Keratinocyte (primary cell): ENCODE measurements around the gene HRK. TPM values are rescaled to one million over a fixed set of nuclear protein-coding genes. Genes with fewer than 3 reads are reported as not detected.

Source experiments
- DNase-seq: peaks from one replicate; pipeline ENCODE4 v3.0.0-alpha.2; 2011; ENCODE audit warnings: low read depth, missing footprints, low spot score
- FAIRE-seq: peaks from 2 replicates; lab custom pipeline; 2011; peaks lifted over from hg19 to GRCh38; lab: Jason Lieb, UNC
- H2AFZ ChIP-seq: 2 replicates; pipeline ENCODE4 v1.6.0; 2012; ENCODE audit warnings: low read length, control low read depth, inconsistent platforms; ENCODE audit not compliant: control insufficient read depth
- H3K27ac ChIP-seq: 2 replicates; pipeline ENCODE4 v1.5.1; 2011; ENCODE audit warnings: low read length; ENCODE audit not compliant: control insufficient read depth, insufficient read depth
- H3K27me3 ChIP-seq: 3 replicates; pipeline ENCODE4 v1.6.0; 2011; ENCODE audit warnings: low read length; ENCODE audit not compliant: control insufficient read depth, insufficient read depth; ENCODE audit errors: extremely low read depth
- H3K36me3 ChIP-seq, 2 experiments: 2 replicates in 1 of 2; 3 replicates in 1 of 2; pipeline ENCODE4 v1.5.1; 2011; ENCODE audit warnings: low read length in 2 of 2, mild to moderate bottlenecking in 1 of 2; ENCODE audit not compliant: control insufficient read depth in 2 of 2, insufficient read depth in 2 of 2; ENCODE audit errors: extremely low read depth in 1 of 2
- H3K4me1 ChIP-seq: 3 replicates; pipeline ENCODE4 v1.5.1; 2011; ENCODE audit warnings: low read length; ENCODE audit not compliant: control insufficient read depth, insufficient read depth; ENCODE audit errors: extremely low read depth
- H3K4me2 ChIP-seq: 3 replicates; pipeline ENCODE4 v1.6.0; 2011; ENCODE audit warnings: low read depth, low read length; ENCODE audit not compliant: control insufficient read depth, insufficient read depth; ENCODE audit errors: extremely low read depth
- H3K4me3 ChIP-seq, 3 experiments: fragments of 200-600 bp in 1 of 3; sonication (generic) in 1 of 3; 2 replicates in 2 of 3; 3 replicates in 1 of 3; pipeline ENCODE4 v1.5.1; 2011 to 2016; ENCODE audit warnings: low read length in 3 of 3, mild to moderate bottlenecking in 3 of 3, control low read depth in 2 of 3, inconsistent platforms in 1 of 3, low read depth in 1 of 3, mixed read lengths in 1 of 3, mixed run types in 1 of 3, moderate library complexity in 1 of 3; ENCODE audit not compliant: control insufficient read depth in 2 of 3, insufficient read depth in 2 of 3; ENCODE audit errors: extremely low read depth in 1 of 3
- H3K79me2 ChIP-seq: 2 replicates; pipeline ENCODE4 v1.6.0; 2012; ENCODE audit warnings: low read length; ENCODE audit not compliant: control insufficient read depth, insufficient read depth
- H3K9ac ChIP-seq: 3 replicates; pipeline ENCODE4 v1.6.0; 2011; ENCODE audit warnings: low read length; ENCODE audit not compliant: control insufficient read depth, insufficient read depth; ENCODE audit errors: extremely low read depth
- H3K9me1 ChIP-seq: 3 replicates; pipeline ENCODE4 v1.6.0; 2011; ENCODE audit warnings: low read length; ENCODE audit not compliant: control insufficient read depth, insufficient read depth; ENCODE audit errors: extremely low read depth
- H3K9me3 ChIP-seq: 2 replicates; pipeline ENCODE4 v1.5.1; 2012; ENCODE audit warnings: low read depth, low read length; ENCODE audit not compliant: control insufficient read depth
- H4K20me1 ChIP-seq: 3 replicates; pipeline ENCODE4 v1.6.0; 2011; ENCODE audit warnings: low read length; ENCODE audit not compliant: control insufficient read depth, insufficient read depth; ENCODE audit errors: extremely low read depth
- CTCF ChIP-seq, 3 experiments: IDR thresholded peaks in 1 of 3; conservative IDR thresholded peaks in 1 of 3; optimal IDR thresholded peaks in 1 of 3; 2 replicates in 2 of 3; 3 replicates in 1 of 3; pipeline versions ENCODE3 to v1.5.1; 2011; ENCODE audit warnings: low read length in 3 of 3, mild to moderate bottlenecking in 3 of 3, moderate library complexity in 2 of 3, control low read depth in 1 of 3, inconsistent platforms in 1 of 3; ENCODE audit not compliant: insufficient read depth in 2 of 3; ENCODE audit errors: extremely low read depth in 1 of 3
- EZH2 ChIP-seq: IDR thresholded peaks from one replicate; pipeline ENCODE4 v1.6.1; 2012; ENCODE audit warnings: inconsistent platforms, mild to moderate bottlenecking, low read length, moderate library complexity
- dilution Hi-C: fragments of 300-500 bp; cut with MboI; formaldehyde crosslinking; loops from one replicate; pipeline ENCODE4 v1.7.0; 2020; ENCODE audit warnings: low sequenced_read_pairs; ENCODE audit not compliant: extremely low pct_ligation_motif_present
- polyA plus RNA-seq, 5 experiments: library from polyadenylated mRNA; depleted of rRNA in 3 of 5; stranded (reverse) in 3 of 5; stranded (forward) in 1 of 5; unstranded in 1 of 5; fragments of >200 nt; gene quantifications; 1 replicate in 1 of 5; 2 replicates in 3 of 5; 3 replicates in 1 of 5; pipeline versions ENCODE4 v1.2.1 to v1.2.3, GENCODE V29; 2011 to 2012; ENCODE audit warnings: missing spikeins in 2 of 5, low read depth in 1 of 5, low replicate concordance in 1 of 5

HRK gene
- polyA plus RNA-seq, 1 donor (not counting 4 experiments of a cell fraction or from before 2014, with no cell fraction given), result 0.01 TPM

- dilution Hi-C loops, result no loop called here
- Histone ChIP-seq H3K4me1 (no peaks in the 10 kb centered on the region), H4K20me1 (no peaks in the 10 kb centered on the region), H2AFZ (no peak overlapping the region), H3K36me3 (no peaks in the 10 kb centered on the region), H3K9me3 (no peaks in the 10 kb centered on the region), H3K4me2 (no peak overlapping the region), H3K9me1 (no peaks in the 10 kb centered on the region), H3K9ac (no peak overlapping the region), H3K27me3 (no peaks in the 10 kb centered on the region), H3K79me2 (no peaks in the 10 kb centered on the region), H3K27ac (no peak overlapping the region), H3K4me3 (no peak overlapping the region)
- TF ChIP-seq EZH2 (no peak), CTCF (optimal IDR thresholded peaks at IDR 0.05 in 1 of 3, IDR thresholded peaks at IDR 0.05 in 1 of 3, conservative IDR thresholded peaks at IDR 0.05 in 1 of 3; ENCODE audit: extremely low read depth in 1 of 3, insufficient read depth in 2 of 3, low read length in 3 of 3) (no peak)
- no peak for FAIRE-seq
- DNase-seq, result no peak
Measured at GRCh38 chr12:116894913-116895312, 13.7 kb upstream of the HRK start.

GRCh38 chr12:116892349-116893140, 11.3 kb upstream of the HRK start:
- H3K4me1 ChIP-seq, result no peaks in the 10 kb centered on the region
- H3K27me3 ChIP-seq, result no peaks in the 10 kb centered on the region
- no peak overlapping the region for H3K9ac ChIP-seq
- H3K9me1 ChIP-seq, result no peaks in the 10 kb centered on the region
- dilution Hi-C loops, result no loop called here
- no peaks in the 10 kb centered on the region for H3K79me2 ChIP-seq
- H3K9me3 ChIP-seq, result no peaks in the 10 kb centered on the region
- H3K4me2 ChIP-seq, result no peak overlapping the region
- TF ChIP-seq CTCF (optimal IDR thresholded peaks at IDR 0.05 in 1 of 3, IDR thresholded peaks at IDR 0.05 in 1 of 3, conservative IDR thresholded peaks at IDR 0.05 in 1 of 3; ENCODE audit: extremely low read depth in 1 of 3, insufficient read depth in 2 of 3, low read length in 3 of 3) (no peak), EZH2 (no peak)
- FAIRE-seq (no peak), DNase-seq (no peak)
- no peak overlapping the region for H3K27ac ChIP-seq
- H4K20me1 ChIP-seq, result no peaks in the 10 kb centered on the region
- H3K36me3 ChIP-seq, result no peaks in the 10 kb centered on the region
- H3K4me3 ChIP-seq, result no peak overlapping the region
- no peak overlapping the region for H2AFZ ChIP-seq
